ENCODE measurements around the gene TMBIM1. TPM values are rescaled to one million over a fixed set of nuclear protein-coding genes. Genes with fewer than 3 reads are reported as not detected.
A peak's percentile ranks its signal among the peaks of the same experiment; 100 is the strongest.

TMBIM1 gene
- total RNA-seq, 2 donors from 2014 or later = 82.8 to 225 TPM

DNA sequence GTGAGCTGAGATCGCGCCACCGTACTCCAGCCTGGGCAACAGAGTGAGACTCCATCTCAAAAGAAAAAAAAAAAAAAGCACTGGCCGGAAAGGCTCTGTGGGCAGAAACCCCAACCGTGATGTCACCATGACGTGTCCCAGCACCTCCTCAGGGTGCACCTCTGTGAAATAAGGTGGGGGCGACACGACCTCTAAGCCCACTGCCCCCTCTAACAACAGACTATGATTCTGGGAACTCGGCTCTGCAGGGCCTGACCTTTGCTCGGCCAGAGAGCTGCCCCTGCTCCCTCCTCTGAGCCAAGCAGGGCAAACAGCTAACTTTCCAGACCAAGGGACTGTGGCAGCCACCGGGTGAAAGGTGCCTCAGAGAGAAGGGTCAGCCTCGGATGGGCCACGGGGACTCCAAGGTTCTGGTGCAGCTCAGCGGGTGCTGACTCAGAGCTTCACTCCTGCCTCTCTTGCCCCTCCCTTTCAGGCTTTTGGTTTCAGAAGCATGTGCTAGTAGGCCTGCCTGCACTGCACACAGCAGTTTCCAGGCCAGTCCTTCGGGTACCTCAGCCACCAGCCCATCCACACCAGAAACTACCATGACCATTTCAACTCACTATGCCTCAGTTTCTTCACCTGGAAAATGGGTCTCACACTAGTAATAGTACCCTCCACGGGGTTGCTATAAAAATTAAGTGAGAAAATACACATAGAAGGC, 8.0 kb downstream of the TMBIM1 start:
- no peak overlapping the region for H3K4me3 ChIP-seq
- peak overlapping the region; percentile 96 to 100 for H3K27ac ChIP-seq
- H3K36me3 ChIP-seq = peaks cover 33% of the 10 kb centered on the region
- peaks cover 0 to 81% of the 10 kb centered on the region in 2 donors for H3K4me1 ChIP-seq
- TF ChIP-seq, protein P1, sequence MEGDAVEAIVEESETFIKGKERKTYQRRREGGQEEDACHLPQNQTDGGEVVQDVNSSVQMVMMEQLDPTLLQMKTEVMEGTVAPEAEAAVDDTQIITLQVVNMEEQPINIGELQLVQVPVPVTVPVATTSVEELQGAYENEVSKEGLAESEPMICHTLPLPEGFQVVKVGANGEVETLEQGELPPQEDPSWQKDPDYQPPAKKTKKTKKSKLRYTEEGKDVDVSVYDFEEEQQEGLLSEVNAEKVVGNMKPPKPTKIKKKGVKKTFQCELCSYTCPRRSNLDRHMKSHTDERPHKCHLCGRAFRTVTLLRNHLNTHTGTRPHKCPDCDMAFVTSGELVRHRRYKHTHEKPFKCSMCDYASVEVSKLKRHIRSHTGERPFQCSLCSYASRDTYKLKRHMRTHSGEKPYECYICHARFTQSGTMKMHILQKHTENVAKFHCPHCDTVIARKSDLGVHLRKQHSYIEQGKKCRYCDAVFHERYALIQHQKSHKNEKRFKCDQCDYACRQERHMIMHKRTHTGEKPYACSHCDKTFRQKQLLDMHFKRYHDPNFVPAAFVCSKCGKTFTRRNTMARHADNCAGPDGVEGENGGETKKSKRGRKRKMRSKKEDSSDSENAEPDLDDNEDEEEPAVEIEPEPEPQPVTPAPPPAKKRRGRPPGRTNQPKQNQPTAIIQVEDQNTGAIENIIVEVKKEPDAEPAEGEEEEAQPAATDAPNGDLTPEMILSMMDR (IDR thresholded peaks at IDR 0.05) = no peak
- DNase-seq (ENCODE audit: low spot score) = no peak
- no peaks in the 10 kb centered on the region for H3K27me3 ChIP-seq
- no peaks in the 10 kb centered on the region for H3K9me3 ChIP-seq

DNA sequence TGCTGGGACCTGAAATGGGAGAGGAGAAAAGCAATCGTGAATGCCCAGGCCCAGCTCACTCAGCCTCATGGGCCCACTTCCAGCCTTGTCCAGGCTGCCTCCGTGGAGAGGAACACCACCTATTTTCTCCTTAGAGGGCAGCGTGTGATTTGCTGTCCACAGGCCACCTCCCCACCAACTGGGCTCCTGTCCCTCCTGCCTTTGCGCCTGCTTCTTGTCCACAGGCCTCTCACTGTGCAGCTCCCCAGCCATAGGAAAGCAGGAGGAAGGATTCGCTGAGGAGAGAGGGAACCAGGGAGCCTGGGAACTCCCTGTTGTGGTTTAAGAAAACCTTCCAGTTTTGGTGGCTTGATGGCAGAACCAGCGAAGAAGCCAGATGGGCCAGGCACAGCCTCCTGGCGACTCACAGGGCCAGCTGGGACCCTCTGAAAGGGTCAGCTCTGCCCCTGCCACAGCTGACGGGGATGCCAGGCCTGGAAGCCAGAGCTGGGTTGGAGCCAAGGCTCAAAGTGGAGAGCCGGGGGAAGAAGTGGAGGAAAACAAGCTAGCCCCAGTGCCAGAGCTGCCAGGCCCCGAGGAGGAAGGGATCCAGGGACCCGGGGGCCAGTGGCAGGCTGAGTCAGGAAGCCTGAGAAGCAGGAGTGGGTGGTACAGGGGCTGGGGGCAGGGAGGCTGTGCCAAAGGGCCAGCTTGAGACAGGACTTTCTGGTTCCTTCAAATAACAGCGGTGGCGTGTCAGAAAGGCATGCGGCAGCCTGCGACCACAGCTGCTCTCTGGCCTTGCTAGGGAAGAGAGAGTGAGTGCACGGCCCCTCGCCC, 9.9 kb downstream of the TMBIM1 start:
- Histone ChIP-seq H3K9me3 (no peaks in the 10 kb centered on the region), H3K4me3 (no peak overlapping the region), H3K4me1 (peaks cover 0 to 68% of the 10 kb centered on the region in 2 donors), H3K27ac (peak overlapping the region; percentile 96 to 100), H3K27me3 (no peaks in the 10 kb centered on the region), H3K36me3 (peaks cover 52% of the 10 kb centered on the region)
- no peak for DNase-seq (ENCODE audit: low spot score)
- TF ChIP-seq, protein P1 (IDR thresholded peaks at IDR 0.05) = no peak

DNA sequence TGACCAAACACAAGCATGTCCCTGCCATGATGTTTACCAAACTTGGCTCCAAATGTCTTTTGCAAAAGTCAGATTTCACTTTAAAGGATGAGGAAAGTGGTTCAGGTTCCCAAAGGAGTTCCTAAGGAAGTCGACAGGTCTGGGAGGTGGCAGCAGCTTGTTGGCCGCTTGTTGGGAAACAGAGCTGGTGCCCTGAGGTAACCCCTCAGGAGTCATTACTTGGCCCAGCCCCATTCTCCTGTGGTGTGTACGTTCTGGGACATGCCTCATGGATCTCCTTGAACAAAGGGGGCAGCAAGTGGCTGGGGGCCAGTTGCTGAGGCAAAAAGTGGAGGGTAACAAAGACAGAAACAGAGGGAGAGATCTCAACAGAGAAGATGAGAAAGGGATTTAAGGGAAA, 10.9 kb downstream of the TMBIM1 start:
- H3K9me3 ChIP-seq = no peaks in the 10 kb centered on the region
- H3K4me1 ChIP-seq = peaks cover 0 to 59% of the 10 kb centered on the region in 2 donors
- TF ChIP-seq, protein P1 (IDR thresholded peaks at IDR 0.05) = no peak
- H3K36me3 ChIP-seq = peaks cover 61% of the 10 kb centered on the region
- DNase-seq (ENCODE audit: low spot score) = no peak
- no peaks in the 10 kb centered on the region for H3K27me3 ChIP-seq
- no peak overlapping the region for H3K4me3 ChIP-seq
- peak overlapping the region; percentile 96 to 100 for H3K27ac ChIP-seq

DNA sequence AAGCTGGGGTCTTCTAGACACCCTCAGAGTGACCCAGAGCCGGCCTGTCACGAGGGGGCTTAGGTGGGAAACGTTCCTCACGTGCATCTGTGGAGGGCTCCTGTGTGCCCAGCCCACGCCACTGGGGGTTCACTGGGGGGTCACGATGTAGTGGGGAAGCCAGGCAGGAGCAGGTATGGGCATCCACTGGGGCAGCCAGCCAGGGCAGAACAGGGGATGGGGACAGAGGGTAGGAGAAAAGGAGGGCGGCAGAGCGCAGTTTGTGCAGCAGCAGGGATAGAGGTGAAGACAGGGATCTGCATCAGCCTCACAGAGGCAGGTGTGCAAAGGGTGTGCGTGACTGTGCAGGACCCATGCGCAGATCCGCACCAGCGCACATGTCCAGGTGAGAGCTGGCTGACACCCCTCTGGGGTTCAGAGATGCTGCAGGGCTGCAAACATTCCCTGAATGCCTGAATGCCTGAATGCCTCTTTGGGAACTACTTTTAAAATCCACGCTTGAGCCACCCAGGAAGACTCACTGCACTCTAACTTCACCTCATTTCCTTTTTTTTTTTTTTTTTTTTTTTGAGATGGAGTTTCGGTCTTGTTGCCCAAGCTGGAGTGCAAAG, 11.9 kb downstream of the TMBIM1 start:
- H3K36me3 ChIP-seq = peaks cover 72% of the 10 kb centered on the region
- TF ChIP-seq, protein P1 (IDR thresholded peaks at IDR 0.05) = no peak
- H3K4me3 ChIP-seq = no peak overlapping the region
- no peak overlapping the region for H3K27ac ChIP-seq
- no peak for DNase-seq (ENCODE audit: low spot score)
- no peaks in the 10 kb centered on the region for H3K27me3 ChIP-seq
- no peaks in the 10 kb centered on the region for H3K9me3 ChIP-seq
- peaks cover 0 to 48% of the 10 kb centered on the region in 2 donors for H3K4me1 ChIP-seq

DNA sequence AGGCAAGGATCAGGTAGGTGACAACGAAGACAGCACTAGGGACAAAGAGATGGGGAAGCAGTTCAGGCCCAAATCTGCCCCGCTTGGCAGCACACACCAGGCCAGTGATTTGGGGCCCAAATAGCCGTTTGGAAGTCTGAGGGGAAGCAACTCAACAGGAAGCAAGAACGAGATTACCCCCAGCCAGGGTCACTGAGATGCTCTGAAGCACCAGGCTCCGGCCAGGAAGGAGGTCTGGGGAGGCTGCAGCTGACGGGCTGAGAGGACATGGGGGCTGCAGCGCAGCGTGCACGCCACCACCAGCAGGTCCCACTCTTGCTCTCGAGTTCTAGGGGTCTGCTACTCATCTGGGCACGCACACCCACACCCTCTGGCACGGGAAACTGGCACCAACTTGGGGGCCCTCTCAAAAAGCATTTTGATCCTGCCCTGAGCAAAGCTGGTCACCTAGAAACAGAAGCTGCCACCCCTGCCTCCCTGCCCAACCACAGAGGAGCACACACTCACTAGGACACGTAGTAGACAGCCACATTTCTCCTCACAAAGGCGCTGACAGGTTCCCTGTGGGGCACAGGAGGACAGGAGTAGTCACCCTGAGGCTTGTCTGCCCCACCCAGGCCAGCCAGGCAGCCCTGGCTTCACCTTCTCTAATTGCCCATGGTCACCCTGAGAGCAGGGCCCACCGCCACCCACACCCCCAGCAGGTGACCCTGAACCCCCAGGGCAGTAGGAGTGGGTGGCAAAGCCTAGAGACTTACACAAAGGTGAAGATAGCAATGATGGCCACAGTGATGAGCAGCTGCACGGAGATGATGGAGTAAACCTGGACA, 13.6 kb downstream of the TMBIM1 start:
- peaks cover 0 to 34% of the 10 kb centered on the region in 2 donors for H3K4me1 ChIP-seq
- DNase-seq (ENCODE audit: low spot score) = no peak
- TF ChIP-seq, protein P1 (IDR thresholded peaks at IDR 0.05) = no peak
- no peaks in the 10 kb centered on the region for H3K27me3 ChIP-seq
- no peak overlapping the region for H3K4me3 ChIP-seq
- H3K36me3 ChIP-seq = peaks cover 88% of the 10 kb centered on the region
- no peaks in the 10 kb centered on the region for H3K9me3 ChIP-seq
- no peak overlapping the region for H3K27ac ChIP-seq
